ENCODE data around the gene SAMD14. TPM values are rescaled to one million over a fixed set of nuclear protein-coding genes. Genes with fewer than 3 reads are reported as not detected.

The SAMD14 gene
- total RNA-seq, 1 donor from 2014 or later, result 6.0 TPM

DNA sequence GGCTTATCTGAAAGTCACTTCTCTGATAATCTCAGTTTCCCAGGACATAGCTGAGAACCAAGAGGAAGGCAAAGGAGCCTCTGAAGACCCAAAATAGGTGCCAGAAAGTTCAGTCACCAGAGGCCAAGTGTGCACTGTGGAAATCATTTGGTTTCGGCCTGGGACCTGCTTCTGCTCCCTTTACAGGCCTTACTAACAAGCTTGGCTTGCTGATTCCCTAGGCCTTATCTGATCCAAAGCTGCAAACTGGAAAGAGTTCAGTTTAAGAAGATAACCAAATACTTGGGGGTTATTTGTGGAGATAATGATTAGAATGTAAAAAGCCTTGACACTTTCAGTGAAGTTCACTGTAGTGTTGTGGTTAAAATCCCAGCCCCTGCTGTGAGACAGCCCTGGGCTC, 57.0 kb downstream of the SAMD14 start:
- H3K4me3 Mint-ChIP-seq (ENCODE audit: low read depth), result no peak overlapping the region
- no peak overlapping the region for H3K27ac Mint-ChIP-seq
- peaks cover 28% of the 10 kb centered on the region for H3K27me3 Mint-ChIP-seq
- H3K9me3 Mint-ChIP-seq (ENCODE audit: low read depth), result no peaks in the 10 kb centered on the region
- DNase-seq (ENCODE audit: low spot score, unreplicated experiment), result no peak
- peaks cover 11% of the 10 kb centered on the region for H3K36me3 Mint-ChIP-seq (ENCODE audit: insufficient read depth)
- H3K4me1 Mint-ChIP-seq (ENCODE audit: low read depth), result no peaks in the 10 kb centered on the region
- TF ChIP-seq, protein P1, sequence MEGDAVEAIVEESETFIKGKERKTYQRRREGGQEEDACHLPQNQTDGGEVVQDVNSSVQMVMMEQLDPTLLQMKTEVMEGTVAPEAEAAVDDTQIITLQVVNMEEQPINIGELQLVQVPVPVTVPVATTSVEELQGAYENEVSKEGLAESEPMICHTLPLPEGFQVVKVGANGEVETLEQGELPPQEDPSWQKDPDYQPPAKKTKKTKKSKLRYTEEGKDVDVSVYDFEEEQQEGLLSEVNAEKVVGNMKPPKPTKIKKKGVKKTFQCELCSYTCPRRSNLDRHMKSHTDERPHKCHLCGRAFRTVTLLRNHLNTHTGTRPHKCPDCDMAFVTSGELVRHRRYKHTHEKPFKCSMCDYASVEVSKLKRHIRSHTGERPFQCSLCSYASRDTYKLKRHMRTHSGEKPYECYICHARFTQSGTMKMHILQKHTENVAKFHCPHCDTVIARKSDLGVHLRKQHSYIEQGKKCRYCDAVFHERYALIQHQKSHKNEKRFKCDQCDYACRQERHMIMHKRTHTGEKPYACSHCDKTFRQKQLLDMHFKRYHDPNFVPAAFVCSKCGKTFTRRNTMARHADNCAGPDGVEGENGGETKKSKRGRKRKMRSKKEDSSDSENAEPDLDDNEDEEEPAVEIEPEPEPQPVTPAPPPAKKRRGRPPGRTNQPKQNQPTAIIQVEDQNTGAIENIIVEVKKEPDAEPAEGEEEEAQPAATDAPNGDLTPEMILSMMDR (IDR thresholded peaks at IDR 0.05; ENCODE audit: unreplicated experiment), result no peak

DNA sequence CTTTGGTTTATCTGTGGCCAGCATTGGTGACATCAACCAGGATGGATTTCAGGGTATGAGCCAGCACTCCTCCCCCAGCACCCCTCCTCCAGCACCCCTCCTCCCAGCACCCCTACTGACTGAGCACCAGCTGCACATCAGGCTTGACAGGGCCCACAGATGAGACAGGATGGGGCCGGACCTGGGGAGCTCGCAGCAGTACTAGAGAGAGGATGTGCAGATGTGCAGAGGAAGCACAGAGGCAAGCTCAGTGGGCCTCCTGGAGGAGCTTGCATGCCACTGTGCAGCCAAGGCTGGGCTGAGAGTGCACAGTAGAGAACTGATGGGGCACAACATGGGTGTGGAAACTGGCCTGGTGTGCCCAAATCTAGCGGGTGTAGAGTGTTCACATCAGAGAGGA, 57.8 kb downstream of the SAMD14 start:
- no peak for DNase-seq (ENCODE audit: low spot score, unreplicated experiment)
- Mint-ChIP-seq H3K27me3 (peaks cover 22% of the 10 kb centered on the region), H3K9me3 (ENCODE audit: low read depth) (no peaks in the 10 kb centered on the region), H3K27ac (no peak overlapping the region), H3K4me1 (ENCODE audit: low read depth) (no peaks in the 10 kb centered on the region), H3K4me3 (ENCODE audit: low read depth) (no peak overlapping the region), H3K36me3 (ENCODE audit: insufficient read depth) (peaks cover 11% of the 10 kb centered on the region)
- TF ChIP-seq, protein P1 (IDR thresholded peaks at IDR 0.05; ENCODE audit: unreplicated experiment), result no peak

DNA sequence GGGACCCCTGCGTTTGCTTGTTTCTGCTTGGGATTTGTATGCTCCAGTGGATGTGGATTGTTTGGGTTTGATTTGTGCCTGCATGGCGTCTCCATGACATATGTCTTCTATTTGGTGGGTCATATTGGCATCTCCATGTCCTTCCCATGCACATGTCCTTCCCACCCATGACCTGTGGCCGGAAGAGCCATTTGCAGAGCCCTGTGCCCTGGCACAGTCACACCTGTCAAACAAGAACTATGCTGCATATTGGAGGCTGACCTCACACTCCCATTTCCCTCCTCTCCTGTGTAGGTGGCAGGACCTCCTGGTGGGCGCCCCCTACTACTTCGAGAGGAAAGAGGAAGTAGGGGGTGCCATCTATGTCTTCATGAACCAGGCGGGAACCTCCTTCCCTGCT, 58.3 kb downstream of the SAMD14 start:
- peaks cover 11% of the 10 kb centered on the region for H3K36me3 Mint-ChIP-seq (ENCODE audit: insufficient read depth)
- no peak overlapping the region for H3K27ac Mint-ChIP-seq
- no peaks in the 10 kb centered on the region for H3K9me3 Mint-ChIP-seq (ENCODE audit: low read depth)
- H3K27me3 Mint-ChIP-seq, result peaks cover 21% of the 10 kb centered on the region
- H3K4me1 Mint-ChIP-seq (ENCODE audit: low read depth), result no peaks in the 10 kb centered on the region
- DNase-seq (ENCODE audit: low spot score, unreplicated experiment), result no peak
- TF ChIP-seq, protein P1 (IDR thresholded peaks at IDR 0.05; ENCODE audit: unreplicated experiment), result no peak
- H3K4me3 Mint-ChIP-seq (ENCODE audit: low read depth), result no peak overlapping the region

DNA sequence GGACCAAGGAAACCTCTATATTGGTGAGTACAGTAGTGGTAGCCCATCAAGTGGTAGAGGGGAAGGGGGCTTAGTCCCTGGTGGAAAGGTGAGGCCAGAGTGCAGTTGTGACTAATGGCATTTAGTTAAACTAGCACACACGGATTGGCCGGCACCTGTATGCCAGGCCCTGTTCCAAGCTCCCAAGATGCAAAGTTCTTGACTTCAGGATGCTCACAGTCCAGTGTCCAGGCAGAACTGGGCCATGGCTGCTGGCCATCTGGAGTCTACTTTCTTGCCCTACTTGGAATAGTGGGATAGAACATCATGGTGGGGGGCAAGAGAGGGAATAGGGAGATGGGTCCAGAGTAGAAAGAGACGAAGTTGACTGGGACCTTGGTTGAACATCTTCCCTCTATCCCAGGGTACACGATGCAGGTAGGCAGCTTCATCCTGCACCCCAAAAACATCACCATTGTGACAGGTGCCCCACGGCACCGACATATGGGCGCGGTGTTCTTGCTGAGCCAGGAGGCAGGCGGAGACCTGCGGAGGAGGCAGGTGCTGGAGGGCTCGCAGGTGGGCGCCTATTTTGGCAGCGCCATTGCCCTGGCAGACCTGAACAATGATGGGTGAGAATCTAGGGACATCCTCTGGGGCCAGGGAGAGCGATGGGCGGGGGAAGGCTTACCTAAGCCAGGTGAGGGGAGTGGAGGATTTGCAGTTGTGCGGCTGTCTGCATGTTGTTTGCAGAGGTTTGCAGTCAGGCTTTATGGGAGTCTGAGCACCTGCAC, 58.9 kb downstream of the SAMD14 start:
- no peak for DNase-seq (ENCODE audit: low spot score, unreplicated experiment)
- Mint-ChIP-seq H3K4me1 (ENCODE audit: low read depth) (no peaks in the 10 kb centered on the region), H3K27ac (no peak overlapping the region), H3K4me3 (ENCODE audit: low read depth) (no peak overlapping the region), H3K9me3 (ENCODE audit: low read depth) (no peaks in the 10 kb centered on the region), H3K27me3 (peaks cover 19% of the 10 kb centered on the region), H3K36me3 (ENCODE audit: insufficient read depth) (peaks cover 11% of the 10 kb centered on the region)
- TF ChIP-seq, protein P1 (IDR thresholded peaks at IDR 0.05; ENCODE audit: unreplicated experiment), result no peak

DNA sequence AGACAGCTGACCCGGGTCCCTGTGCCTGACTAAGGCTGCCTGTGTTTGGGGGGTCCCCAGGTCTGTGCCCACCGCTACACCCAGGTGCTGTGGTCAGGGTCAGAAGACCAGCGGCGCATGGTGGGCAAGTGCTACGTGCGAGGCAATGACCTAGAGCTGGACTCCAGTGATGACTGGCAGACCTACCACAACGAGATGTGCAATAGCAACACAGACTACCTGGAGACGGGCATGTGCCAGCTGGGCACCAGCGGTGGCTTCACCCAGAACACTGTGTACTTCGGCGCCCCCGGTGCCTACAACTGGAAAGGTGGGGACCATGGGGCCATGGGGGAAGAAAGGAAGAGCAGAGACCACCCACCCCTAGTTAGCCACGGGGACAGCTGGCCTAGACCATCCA, 62.0 kb downstream of the SAMD14 start:
- Mint-ChIP-seq H3K4me1 (ENCODE audit: low read depth) (peaks cover 2% of the 10 kb centered on the region), H3K4me3 (ENCODE audit: low read depth) (no peak overlapping the region), H3K27me3 (peaks cover 9% of the 10 kb centered on the region), H3K27ac (no peak overlapping the region), H3K36me3 (ENCODE audit: insufficient read depth) (peaks cover 9% of the 10 kb centered on the region), H3K9me3 (ENCODE audit: low read depth) (no peaks in the 10 kb centered on the region)
- TF ChIP-seq, protein P1 (IDR thresholded peaks at IDR 0.05; ENCODE audit: unreplicated experiment), result no peak
- DNase-seq (ENCODE audit: low spot score, unreplicated experiment), result no peak

All from progenitor cell of endocrine pancreas (in vitro differentiated cells).